ENCODE measurements around the gene GP1BA. TPM values are rescaled to one million over a fixed set of nuclear protein-coding genes. Genes with fewer than 3 reads are reported as not detected.

Gene GP1BA
- total RNA-seq (2022; extraction: Qiagen RNA extraction) = not detected in 5 replicates

GRCh38 chr17:4931963-4932362 lies at the start of gene GP1BA:
TSS of gene GP1BA (plus strand) at chr17:4932277. CDS start at chr17:4932605, 328 bp downstream.

GRCh38 chr17:4899341-4900230 lies 32.5 kb upstream of the GP1BA start, which contains the start of gene C17orf107:
TSS of gene C17orf107 (plus strand) at chr17:4899536. CDS start at chr17:4899763, 227 bp downstream.

GRCh38 chr17:4903051-4903818 lies 28.8 kb upstream of the GP1BA start, which contains the start of gene CHRNE:
TSS of gene CHRNE (minus strand) at chr17:4903098. CDS start at chr17:4903063, 35 bp downstream.

GRCh38 chr17:4939796-4940554 lies 7.9 kb downstream of the GP1BA start, which contains the start of the genes RNF167 and SLC25A11:
TSS of gene RNF167 (plus strand) at chr17:4940268. CDS start at chr17:4940910, 642 bp downstream.
TSS of gene SLC25A11 (minus strand) at chr17:4940046. CDS start at chr17:4939910, 136 bp downstream.

GRCh38 chr17:4948166-4948930 lies 16.3 kb downstream of the GP1BA start, which contains the start of gene PFN1:
TSS of gene PFN1 (minus strand) at chr17:4948530. CDS start at chr17:4948394, 136 bp downstream.

GRCh38 chr17:4950746-4951204 lies 18.7 kb downstream of the GP1BA start, which contains the start of gene ENO3:
TSS of gene ENO3 (plus strand) at chr17:4951119. CDS start at chr17:4951830, 711 bp downstream.

GRCh38 chr17:4967539-4968485 lies 35.7 kb downstream of the GP1BA start, which contains the start of gene SPAG7:
TSS of gene SPAG7 (minus strand) at chr17:4967817. CDS start at chr17:4967804, 13 bp downstream.

Other genes starting within 250 kb of the GP1BA start
- gene PELP1, start 228.1 kb upstream of the GP1BA start, total RNA-seq (2022; extraction: Qiagen RNA extraction) = 62.4 to 80.2 TPM (median 79.2 TPM) in 5 replicates
- 49.6 to 68.0 TPM (median 61.1 TPM) in 5 replicates for gene ARRB2, start 221.6 kb upstream of the GP1BA start, total RNA-seq (2022; extraction: Qiagen RNA extraction)
- gene MED11, start 200.8 kb upstream of the GP1BA start, total RNA-seq (2022; extraction: Qiagen RNA extraction) = 41.0 to 45.6 TPM (median 43.0 TPM) in 5 replicates
- gene ZMYND15, start 192.4 kb upstream of the GP1BA start, total RNA-seq (2022; extraction: Qiagen RNA extraction) = 0.24 to 0.91 TPM (median 0.52 TPM) in 5 replicates
- 15.4 to 19.5 TPM (median 18.5 TPM) in 5 replicates for gene CXCL16, start 192.3 kb upstream of the GP1BA start, total RNA-seq (2022; extraction: Qiagen RNA extraction)
- 0.51 to 1.2 TPM (median 0.90 TPM) in 5 replicates for gene TM4SF5, start 160.4 kb upstream of the GP1BA start, total RNA-seq (2022; extraction: Qiagen RNA extraction)
- 0.43 to 1.5 TPM (median 0.96 TPM) in 5 replicates for gene VMO1, start 145.9 kb upstream of the GP1BA start, total RNA-seq (2022; extraction: Qiagen RNA extraction)
- 0.07 TPM in 1 of 5 replicates, not detected in the others for gene GLTPD2, start 143.3 kb upstream of the GP1BA start, total RNA-seq (2022; extraction: Qiagen RNA extraction)
- gene PSMB6, start 136.1 kb upstream of the GP1BA start, total RNA-seq (2022; extraction: Qiagen RNA extraction) = 464 to 503 TPM (median 498 TPM) in 5 replicates
- 19.1 to 29.3 TPM (median 26.6 TPM) in 5 replicates for gene PLD2, start 125.1 kb upstream of the GP1BA start, total RNA-seq (2022; extraction: Qiagen RNA extraction)
- 48.2 to 67.7 TPM (median 63.4 TPM) in 5 replicates for gene MINK1, start 98.9 kb upstream of the GP1BA start, total RNA-seq (2022; extraction: Qiagen RNA extraction)
- gene C17orf107, start 32.7 kb upstream of the GP1BA start, total RNA-seq (2022; extraction: Qiagen RNA extraction) = 0.22 to 0.52 TPM (median 0.25 TPM) in 5 replicates
- gene CHRNE, start 29.2 kb upstream of the GP1BA start, total RNA-seq (2022; extraction: Qiagen RNA extraction) = 0.06 to 0.13 TPM (median 0.08 TPM) in 5 replicates
- 54.2 to 84.3 TPM (median 79.0 TPM) in 5 replicates for gene SLC25A11, start 7.8 kb downstream of the GP1BA start, total RNA-seq (2022; extraction: Qiagen RNA extraction)
- gene RNF167, start 8.0 kb downstream of the GP1BA start, total RNA-seq (2022; extraction: Qiagen RNA extraction) = 95.0 to 148 TPM (median 130 TPM) in 5 replicates
- 2,450 to 3,030 TPM (median 2,898 TPM) in 5 replicates for gene PFN1, start 16.3 kb downstream of the GP1BA start, total RNA-seq (2022; extraction: Qiagen RNA extraction)
- 48.1 to 62.8 TPM (median 53.1 TPM) in 5 replicates for gene ENO3, start 18.8 kb downstream of the GP1BA start, total RNA-seq (2022; extraction: Qiagen RNA extraction)
- 69.8 to 97.7 TPM (median 74.9 TPM) in 5 replicates for gene SPAG7, start 35.5 kb downstream of the GP1BA start, total RNA-seq (2022; extraction: Qiagen RNA extraction)
- gene CAMTA2, start 55.4 kb downstream of the GP1BA start, total RNA-seq (2022; extraction: Qiagen RNA extraction) = 29.0 to 37.2 TPM (median 36.7 TPM) in 5 replicates
- 1.3 to 1.7 TPM (median 1.4 TPM) in 5 replicates for gene INCA1, start 65.2 kb downstream of the GP1BA start, total RNA-seq (2022; extraction: Qiagen RNA extraction)
- gene KIF1C, start 65.7 kb downstream of the GP1BA start, total RNA-seq (2022; extraction: Qiagen RNA extraction) = 98.6 to 114 TPM (median 107 TPM) in 5 replicates
- gene SLC52A1, start 103.1 kb downstream of the GP1BA start, total RNA-seq (2022; extraction: Qiagen RNA extraction) = 0.44 to 1.2 TPM (median 0.95 TPM) in 5 replicates
- 0.80 to 1.1 TPM (median 0.93 TPM) in 5 replicates for gene ZFP3, start 146.2 kb downstream of the GP1BA start, total RNA-seq (2022; extraction: Qiagen RNA extraction)
- 3.6 to 4.3 TPM (median 4.1 TPM) in 5 replicates for gene ZNF232, start 179.6 kb downstream of the GP1BA start, total RNA-seq (2022; extraction: Qiagen RNA extraction)
- gene USP6, start 183.8 kb downstream of the GP1BA start, total RNA-seq (2022; extraction: Qiagen RNA extraction) = 0.01 to 0.05 TPM (median 0.02 TPM) in 5 replicates

Measured in A549 treated with CORT108297 at 1 μM for 4 hours (cell line).